HL-60 (cell line): ENCODE measurements around the gene SNX25.

Experiments
- POLR2AphosphoS5 ChIP-seq: IDR thresholded peaks from 2 replicates; pipeline ENCODE4 v1.6.1; 2012; ENCODE audit warnings: low read depth
- TF ChIP-seq, protein P1 (sequence below): IDR thresholded peaks from one replicate; pipeline ENCODE4 v1.5.1; 2011; ENCODE audit warnings: low read length, control low read depth, inconsistent platforms; ENCODE audit not compliant: insufficient read depth

GRCh38 chr4:185269286-185269685, 59.9 kb downstream of the SNX25 start:
- TF ChIP-seq, protein P1, sequence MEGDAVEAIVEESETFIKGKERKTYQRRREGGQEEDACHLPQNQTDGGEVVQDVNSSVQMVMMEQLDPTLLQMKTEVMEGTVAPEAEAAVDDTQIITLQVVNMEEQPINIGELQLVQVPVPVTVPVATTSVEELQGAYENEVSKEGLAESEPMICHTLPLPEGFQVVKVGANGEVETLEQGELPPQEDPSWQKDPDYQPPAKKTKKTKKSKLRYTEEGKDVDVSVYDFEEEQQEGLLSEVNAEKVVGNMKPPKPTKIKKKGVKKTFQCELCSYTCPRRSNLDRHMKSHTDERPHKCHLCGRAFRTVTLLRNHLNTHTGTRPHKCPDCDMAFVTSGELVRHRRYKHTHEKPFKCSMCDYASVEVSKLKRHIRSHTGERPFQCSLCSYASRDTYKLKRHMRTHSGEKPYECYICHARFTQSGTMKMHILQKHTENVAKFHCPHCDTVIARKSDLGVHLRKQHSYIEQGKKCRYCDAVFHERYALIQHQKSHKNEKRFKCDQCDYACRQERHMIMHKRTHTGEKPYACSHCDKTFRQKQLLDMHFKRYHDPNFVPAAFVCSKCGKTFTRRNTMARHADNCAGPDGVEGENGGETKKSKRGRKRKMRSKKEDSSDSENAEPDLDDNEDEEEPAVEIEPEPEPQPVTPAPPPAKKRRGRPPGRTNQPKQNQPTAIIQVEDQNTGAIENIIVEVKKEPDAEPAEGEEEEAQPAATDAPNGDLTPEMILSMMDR: no peak
- no peak for TF ChIP-seq POLR2AphosphoS5
